GM13977 (cell line): ENCODE data around the gene PA2G4.

Experiments used
- DNase-seq: peaks from one replicate; pipeline ENCODE4 v3.0.0; 2012; ENCODE audit warnings: low spot score
- CTCF ChIP-seq: IDR thresholded peaks from 2 replicates; pipeline ENCODE4 v1.5.1; 2012; ENCODE audit warnings: mild to moderate bottlenecking, control low read depth; ENCODE audit not compliant: insufficient read depth; ENCODE audit errors: extremely low read depth, missing control alignments
- in situ Hi-C: fragments of 300-500 bp; cut with MboI; formaldehyde crosslinking; loops from one replicate; pipeline ENCODE4 v1.12.0; 2022; ENCODE audit warnings: low sequenced_read_pairs, low pct_unique_long_range_greater_than_20kb, mixed read lengths, inconsistent platforms; ENCODE audit not compliant: unreplicated experiment

Gene PA2G4

DNA sequence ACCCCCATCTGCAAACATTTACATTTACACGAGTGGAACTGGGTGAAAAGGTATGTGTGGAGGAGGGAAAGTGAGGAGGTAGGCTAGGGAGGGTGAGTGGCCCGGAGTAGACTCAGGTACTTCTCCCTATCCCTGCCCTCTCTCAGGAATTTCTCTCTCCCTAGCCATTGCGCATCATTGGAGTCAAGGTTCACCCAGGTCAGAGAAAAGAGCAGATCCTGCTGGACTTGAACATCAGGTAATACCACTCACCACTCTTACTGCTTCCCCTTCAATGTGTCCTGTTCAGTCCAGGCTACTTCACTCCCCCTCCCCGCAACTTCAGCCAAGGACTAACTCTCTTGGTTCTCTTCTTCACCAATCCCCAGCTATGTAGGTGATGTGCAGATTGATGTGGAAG lies 26.5 kb downstream of the PA2G4 start:
- DNase-seq = no peak
- no peak for TF ChIP-seq CTCF
- in situ Hi-C loops = no loop called here

- in situ Hi-C loops = no loop called here
- no peak for TF ChIP-seq CTCF
These were observed 30.5 kb downstream of the PA2G4 start for GRCh38 chr12:56134897-56135296.

DNA sequence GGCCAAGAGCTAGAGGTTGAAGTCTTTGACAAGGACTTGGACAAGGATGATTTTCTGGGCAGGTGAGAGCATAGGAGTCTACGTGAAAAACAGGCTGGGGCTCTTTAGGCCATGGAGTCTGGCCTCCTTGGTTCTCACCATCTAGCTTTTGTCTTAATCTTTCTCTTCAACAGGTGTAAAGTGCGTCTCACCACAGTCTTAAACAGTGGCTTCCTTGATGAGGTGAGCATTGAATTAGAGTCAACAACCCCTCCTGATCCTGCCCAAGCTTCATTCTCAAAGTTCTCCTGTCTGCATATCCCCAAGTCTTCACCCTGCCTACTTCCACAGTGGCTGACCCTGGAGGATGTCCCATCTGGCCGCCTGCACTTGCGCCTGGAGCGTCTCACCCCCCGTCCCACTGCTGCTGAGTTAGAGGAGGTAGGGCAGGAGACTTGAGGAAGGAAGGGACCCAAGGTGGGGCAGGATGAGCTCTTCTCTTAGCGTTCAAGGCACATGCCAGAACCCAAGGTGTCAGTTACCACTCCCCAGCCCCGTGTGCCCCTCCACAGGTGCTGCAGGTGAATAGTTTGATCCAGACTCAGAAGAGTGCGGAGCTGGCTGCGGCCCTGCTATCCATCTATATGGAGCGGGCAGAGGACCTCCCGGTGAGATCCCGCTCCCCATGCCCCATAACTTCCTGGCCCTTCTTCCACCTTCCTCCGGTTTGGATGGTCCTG lies 33.7 kb downstream of the PA2G4 start:
- no peak for DNase-seq
- in situ Hi-C loops = no loop called here
- TF ChIP-seq CTCF = no peak

More at GRCh38 chr12:56134897-56135296, 30.5 kb downstream of the PA2G4 start:
- DNase-seq = no peak

- in situ Hi-C loops = no loop called here
- no peak for TF ChIP-seq CTCF
- DNase-seq = no peak
These were observed 37.8 kb downstream of the PA2G4 start for GRCh38 chr12:56141946-56142784.

DNA sequence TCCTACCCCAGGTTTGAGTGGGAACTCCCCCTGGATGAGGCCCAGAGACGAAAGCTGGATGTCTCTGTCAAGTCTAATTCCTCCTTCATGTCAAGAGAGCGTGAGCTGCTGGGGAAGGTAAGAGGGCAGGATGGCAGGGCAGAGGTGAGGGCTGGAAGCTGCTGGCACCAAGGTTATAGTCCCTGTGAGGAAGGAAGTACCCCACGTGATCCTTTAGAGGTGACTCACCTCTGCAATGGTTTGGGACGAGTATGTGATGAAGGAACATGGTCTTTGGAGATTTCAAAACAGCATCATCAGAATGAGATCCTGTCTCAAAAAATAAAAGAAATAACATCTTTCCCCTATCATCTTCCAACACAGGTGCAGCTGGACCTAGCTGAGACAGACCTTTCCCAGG lies 38.9 kb downstream of the PA2G4 start:
- no peak for TF ChIP-seq CTCF
- DNase-seq = no peak
- in situ Hi-C loops = no loop called here

- in situ Hi-C loops = no loop called here
- no peak for DNase-seq
- no peak for TF ChIP-seq CTCF
These were observed 39.5 kb downstream of the PA2G4 start for GRCh38 chr12:56143870-56144269.
